HG02588 (cell line): ENCODE measurements around the gene MYBPHL.

Experiments used
- ATAC-seq: cut with Tn5 transposase; IDR thresholded peaks from one replicate; pipeline ENCODE4 v1.9.1; 2021; ENCODE audit warnings: mild to moderate bottlenecking, moderate library complexity; ENCODE audit not compliant: unreplicated experiment

Gene MYBPHL, protein sequence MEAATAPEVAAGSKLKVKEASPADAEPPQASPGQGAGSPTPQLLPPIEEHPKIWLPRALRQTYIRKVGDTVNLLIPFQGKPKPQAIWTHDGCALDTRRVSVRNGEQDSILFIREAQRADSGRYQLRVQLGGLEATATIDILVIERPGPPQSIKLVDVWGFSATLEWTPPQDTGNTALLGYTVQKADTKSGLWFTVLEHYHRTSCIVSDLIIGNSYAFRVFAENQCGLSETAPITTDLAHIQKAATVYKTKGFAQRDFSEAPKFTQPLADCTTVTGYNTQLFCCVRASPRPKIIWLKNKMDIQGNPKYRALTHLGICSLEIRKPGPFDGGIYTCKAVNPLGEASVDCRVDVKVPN

DNA sequence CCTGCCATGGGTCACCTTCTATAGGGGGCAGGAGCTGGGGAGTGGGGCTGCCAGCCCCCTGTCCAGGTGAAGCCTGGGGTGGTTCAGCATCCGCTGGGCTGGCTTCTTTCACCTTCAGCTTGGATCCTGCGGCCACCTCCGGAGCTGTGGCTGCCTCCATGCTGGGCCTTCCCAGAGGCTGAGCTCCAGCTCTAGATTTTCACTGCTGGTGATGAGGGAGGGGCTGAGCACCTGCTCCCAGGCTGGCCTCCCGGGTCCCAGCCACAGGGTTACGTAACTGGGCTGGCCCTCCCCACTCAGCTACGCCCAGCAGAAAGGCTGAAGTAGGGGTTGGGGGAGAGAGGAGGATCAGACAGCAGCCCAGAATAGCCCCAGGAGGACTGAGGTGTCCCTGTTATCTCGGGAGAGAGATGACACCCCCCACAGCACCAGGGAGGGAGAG, at the start of gene MYBPHL:
MYBPHL (minus strand) TSS at position 180 of the 442 bp plus-strand sequence; CDS start at position 160, 20 bp downstream.
- ATAC-seq, result no peak

GRCh38 chr1:109356505-109356904, 49.7 kb upstream of the MYBPHL start:
- no peak for ATAC-seq

GRCh38 chr1:109354929-109355328, 48.1 kb upstream of the MYBPHL start:
- ATAC-seq, result no peak

GRCh38 chr1:109351457-109351856, 44.6 kb upstream of the MYBPHL start:
- no peak for ATAC-seq

DNA sequence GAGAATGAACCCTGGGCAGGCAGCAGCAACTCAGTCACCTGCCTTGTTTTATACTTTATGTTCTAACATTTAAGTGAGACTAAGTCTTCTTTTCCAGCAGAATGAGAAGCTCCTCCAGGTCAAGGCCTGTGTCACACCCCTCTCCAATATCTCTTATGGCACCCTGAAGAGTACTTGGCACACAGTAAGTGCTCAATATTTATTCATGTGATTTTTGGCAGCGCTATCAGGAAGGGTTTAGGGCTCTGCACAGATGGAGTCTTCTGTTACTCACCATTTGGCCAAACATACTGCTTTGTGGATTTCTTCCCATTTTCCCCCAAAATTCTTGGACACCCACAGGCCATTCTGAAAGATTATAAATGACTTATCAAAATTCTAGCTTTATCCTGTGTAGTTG, 43.8 kb upstream of the MYBPHL start:
- no peak for ATAC-seq

GRCh38 chr1:109350182-109350581, 43.4 kb upstream of the MYBPHL start:
- ATAC-seq, result no peak

- no peak for ATAC-seq
Measured at GRCh38 chr1:109347511-109347910, 40.7 kb upstream of the MYBPHL start.

DNA sequence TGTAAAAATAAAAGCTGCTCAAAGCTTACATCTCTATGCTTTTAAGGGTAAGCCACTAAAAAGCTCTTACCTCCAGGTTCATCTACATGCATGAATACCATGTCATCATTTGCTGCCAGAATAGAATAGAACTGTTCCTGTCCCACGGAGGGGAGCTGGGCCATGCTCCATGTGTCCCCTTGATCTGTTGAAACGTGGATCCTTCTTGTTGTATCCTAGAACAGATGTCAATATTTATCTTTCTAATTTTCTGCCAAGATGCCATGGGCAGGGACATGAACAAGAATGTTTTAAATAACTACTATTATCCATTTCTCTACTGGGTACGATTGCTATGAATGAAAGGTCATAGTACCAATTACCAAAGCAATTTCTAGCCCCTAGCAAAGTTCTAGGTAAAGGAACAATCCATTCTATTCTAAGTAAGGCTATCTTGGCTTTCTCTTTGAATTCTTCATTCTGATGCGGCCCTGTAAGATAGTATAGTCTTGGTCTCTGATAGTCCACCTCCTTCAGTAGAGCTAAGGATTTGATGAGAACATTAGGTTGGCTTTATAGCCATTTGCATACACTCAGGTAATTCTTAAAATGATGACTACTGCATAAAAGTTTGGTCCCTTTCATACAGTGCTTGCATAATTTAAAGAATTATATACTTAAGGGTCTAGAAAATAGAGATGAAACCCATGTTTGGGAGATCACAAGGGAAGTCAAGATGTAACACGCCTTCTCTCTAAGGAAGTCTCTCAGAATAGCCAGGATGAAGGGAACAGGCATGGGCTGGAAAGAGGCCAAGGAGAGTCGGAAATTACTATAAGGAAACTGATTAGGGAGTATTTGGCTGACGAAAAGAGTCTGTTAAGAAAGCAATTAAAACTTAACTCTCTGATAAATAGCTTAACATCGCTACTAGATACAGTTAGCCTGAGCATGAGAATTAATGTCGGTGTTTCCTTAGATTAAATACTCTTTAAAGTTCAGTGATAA, 35.4 kb upstream of the MYBPHL start:
- no peak for ATAC-seq

DNA sequence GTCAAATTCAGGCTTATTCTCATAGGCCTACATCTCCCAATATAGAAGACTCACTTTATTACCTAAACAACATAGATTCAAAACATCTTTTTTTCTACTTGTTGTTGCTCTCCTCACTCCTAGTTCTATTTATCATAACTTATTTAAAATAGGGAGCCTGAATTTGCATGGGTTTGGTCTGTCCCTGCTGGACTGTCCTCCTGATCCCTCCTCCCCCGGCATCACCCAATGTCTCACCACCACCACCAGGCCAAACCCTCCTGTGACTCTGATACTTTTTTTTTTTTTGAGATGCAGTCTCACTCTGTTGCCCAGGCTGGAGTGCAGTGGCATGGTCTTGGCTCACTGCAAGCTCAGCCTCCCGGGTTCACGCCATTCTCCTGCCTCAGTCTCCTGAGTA, 31.8 kb upstream of the MYBPHL start:
- ATAC-seq, result no peak

DNA sequence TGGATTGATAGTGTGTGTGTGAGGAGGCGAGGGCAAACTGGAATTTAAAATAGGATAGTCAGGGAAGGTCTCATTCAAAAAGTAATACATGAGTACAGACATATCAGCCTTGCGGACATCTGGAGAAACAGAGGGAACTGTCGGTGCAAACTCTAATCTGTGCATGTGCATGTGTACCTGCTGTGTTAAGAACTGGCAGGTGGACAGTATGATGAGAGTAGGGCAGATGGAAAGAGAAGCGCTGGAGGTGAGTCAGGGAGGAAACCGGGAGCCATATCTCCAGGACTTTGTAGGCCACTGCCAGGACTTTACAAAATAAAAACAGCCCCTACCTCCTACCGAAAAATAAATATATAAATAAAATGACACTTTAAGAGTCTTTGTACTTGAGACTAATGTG, 31.3 kb upstream of the MYBPHL start:
- no peak for ATAC-seq

DNA sequence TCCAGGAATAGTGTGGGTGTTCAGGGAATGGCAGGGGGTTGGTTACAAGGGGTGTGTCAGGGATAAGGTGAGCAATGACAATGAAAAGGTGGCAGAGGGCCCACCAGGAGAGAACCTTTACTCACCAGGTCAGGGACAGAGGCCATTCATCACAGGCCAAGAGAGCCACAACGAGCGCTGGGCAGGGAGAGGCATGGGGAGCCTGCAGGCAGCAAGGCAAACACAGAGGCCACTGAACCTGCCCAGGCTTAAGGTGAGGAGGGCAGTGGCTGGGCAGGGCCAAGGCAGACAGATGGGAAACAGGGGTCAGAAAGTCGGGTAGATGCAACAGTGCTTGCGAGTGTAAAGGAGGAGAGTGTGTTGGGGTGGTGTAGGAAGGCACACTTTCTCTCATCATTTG, 28.3 kb upstream of the MYBPHL start:
- ATAC-seq, result no peak

DNA sequence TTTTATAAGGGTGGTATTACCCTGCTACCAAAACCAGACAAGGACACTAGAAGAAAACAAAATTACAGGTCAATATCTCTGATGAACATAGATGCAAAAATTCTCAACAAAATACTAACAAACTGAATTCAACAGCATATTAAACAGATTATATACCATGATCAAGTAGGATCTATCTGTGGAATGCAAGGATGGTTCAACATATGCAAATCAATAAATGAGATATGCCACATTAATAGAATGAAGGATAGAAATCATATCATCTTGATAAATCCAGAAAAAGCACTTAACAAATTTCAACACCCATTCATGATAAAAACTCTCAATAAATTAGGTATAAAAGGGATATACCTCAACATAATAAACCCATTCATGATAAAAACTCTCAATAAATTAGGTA, 24.3 kb upstream of the MYBPHL start:
- ATAC-seq, result no peak

DNA sequence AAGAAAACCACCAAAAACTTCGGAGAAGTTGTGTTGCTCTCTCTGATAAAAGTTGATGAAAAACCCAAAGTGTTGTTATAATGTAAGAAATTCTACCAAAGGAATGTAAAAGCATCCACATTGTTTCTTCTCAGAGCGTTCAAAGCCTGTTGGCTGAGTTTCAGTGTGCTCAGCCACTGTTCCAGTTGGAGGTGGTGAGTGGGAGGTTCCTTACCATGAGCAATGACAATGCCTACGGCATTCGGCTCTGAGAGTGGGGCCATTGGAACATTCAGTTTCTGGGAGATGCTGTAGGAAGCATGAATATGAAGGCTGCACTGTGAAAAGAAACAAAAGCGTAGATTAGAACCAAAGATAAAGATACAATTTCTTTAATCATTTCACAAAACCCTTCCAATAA, 20.5 kb upstream of the MYBPHL start:
- no peak for ATAC-seq

DNA sequence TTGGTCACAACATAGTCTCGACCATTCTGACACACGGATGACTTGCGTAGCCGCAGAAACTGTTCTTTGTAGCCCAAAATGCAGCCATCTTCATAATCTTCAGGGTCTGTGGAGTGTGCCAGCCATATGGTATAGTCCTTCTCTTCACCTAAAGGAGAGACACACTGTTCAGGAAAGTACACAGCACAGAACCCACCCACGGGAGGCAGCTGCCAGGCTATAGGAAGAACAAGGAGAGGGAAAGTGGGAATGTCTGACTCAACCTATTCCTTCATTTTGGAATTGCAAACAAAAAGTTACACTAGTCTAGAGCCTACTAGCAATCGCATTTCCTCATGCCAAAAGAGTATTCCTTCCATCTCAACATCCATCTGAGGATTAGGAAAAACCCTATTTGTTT, 16.2 kb upstream of the MYBPHL start:
- no peak for ATAC-seq

GRCh38 chr1:109319114-109319513, 12.3 kb upstream of the MYBPHL start:
- ATAC-seq, result no peak

DNA sequence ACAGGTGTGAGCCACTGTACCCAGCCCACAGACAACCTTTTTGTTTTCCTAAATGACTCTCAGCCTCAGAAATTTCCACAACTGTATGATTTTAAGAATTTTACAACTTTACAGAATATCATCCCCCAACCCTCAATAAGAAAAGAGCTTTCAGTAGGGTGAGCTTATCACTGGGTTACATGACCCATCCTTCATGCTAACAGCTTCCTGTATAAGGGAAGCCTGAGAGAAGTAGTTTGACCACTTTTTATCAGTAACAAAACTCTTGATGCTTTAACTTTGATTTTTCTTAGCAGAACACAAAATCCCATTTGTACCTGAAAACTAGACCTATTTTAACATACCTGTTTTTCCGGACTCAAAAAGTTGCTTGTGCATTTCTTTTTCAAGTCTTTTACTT, 9.7 kb upstream of the MYBPHL start:
- ATAC-seq, result no peak

DNA sequence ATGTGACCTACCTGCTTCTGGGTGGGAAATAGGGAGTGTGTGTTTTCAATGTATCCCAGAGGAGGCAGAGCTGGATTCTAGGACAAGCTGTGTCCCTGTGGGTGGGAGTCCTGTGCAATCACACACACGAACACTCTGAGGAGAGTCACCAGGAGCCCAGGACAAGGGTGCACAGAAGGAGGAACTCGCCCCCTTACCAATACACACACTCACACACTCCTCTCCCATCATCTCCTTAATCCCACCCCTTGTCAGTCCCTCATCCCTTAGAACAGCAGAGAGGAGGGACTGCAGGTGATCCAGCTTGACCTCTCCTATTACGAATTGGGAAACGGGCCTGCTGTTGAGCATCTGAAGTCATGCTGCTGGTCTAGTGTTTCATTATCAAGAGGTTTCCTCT, 8.5 kb upstream of the MYBPHL start:
- no peak for ATAC-seq

GRCh38 chr1:109314795-109315194, 8.0 kb upstream of the MYBPHL start:
- ATAC-seq, result no peak

- no peak for ATAC-seq
Measured at GRCh38 chr1:109312978-109313775, 6.4 kb upstream of the MYBPHL start.

- ATAC-seq, result no peak
Measured at GRCh38 chr1:109312246-109312645, 5.4 kb upstream of the MYBPHL start.

DNA sequence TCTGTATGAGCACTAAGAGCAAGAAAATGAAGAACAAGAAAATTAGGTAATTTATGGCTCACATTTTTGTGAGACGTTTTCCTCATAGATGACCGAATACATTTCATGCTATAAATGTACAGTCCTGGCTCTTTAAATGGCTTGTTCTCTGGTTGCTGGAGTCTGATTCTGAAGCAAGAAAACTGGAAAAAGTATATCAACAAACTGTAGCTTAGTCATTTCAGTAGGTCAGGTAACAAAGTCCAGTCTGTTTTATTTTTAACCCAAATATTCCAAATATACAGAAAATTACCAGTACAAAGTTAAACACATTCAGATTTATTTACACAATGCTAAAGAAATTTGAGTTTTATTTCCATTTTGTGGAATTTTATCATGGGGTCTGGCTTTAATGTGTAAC, 2.5 kb upstream of the MYBPHL start:
- no peak for ATAC-seq
